ENCODE data around the gene SPATA16.

The SPATA16 gene

DNA sequence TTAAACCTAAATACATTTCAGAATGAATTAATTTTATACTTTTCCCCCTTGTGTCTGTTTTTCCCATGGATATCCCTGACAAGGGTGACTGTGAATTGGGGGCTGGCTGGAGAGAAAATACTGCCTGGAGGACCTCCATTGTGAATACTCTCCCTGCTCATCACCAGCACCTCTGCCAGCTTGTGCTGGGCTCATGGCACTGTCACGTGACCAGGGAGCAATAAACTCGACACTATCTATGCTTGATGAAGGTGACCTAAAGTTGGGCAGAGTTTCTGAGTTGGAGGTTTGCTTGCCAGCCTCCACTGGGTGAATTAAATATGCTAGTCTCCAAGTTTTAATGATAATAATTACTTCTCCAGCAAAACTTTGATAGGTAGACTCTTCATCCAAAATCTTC lies 189.5 kb downstream of the SPATA16 start:
- DNase-seq (ENCODE audit: low read depth): no peak

DNA sequence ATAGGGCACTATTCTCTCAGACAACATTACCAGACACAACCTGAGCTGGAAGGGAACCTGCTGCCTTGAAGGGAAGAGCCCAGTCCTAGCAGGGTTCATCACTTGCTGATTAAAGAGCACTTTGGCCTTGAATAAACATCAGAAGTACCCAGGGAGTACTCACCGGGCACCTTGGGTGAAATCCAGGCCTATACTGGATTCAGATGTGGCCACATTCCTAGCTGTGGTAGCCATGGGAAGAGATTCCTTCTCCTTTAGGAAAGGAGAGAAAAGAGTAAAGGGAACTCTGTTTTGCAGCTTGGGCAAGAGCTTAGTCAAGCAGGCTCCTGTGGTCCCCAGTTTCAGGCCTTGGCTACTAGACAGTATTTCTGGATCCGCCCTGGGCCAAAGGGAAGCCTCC lies 195.0 kb downstream of the SPATA16 start:
- DNase-seq (ENCODE audit: low read depth): no peak

DNA sequence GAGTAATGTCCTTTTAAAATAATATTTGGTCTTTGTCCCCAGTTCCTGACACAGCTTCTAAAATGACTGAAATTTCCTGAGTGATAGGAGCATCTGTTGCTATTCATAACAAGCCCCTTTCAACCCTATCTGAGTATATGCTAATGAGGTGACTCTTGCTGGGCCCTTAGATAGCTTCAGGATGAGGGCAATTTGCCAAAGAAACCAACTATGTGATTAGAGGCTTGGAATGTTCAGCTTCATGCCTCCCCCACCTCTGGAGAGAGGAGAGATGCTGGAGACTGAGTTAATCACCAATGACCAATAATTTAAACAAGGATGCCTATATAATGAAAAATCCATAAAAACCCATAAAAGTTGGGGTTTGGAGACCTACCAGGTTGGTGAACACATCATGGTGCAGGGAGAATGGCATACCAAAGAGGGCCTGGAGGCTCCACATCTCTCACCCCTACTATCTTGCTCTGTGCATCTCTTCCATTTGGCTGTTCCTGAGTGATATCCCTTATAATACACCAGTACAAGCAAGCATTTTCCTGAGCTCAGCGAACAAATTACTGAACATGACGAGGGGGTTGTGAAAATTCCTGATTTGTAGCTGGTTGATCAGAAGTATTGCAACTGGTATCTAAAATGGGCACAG lies 201.3 kb downstream of the SPATA16 start:
- no peak for DNase-seq (ENCODE audit: low read depth)

DNA sequence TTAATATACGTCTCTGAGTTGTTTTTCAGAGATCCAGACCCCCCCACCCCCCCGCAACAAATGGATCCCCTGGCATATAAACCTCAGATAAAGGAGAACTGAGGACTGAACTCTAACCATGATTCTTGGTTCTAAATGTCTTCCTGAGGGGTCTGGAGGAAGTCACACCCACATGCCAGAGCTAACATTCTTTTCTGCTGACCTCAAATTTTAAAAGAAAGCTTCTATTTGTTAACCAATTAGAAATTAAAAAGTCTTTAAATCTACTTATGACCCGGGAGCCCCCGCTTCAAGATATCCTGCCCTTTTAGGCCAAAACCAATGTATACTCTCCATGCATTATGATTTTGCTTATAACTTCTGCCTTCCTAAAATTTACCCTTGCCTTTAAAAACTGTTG lies 202.2 kb downstream of the SPATA16 start:
- no peak for DNase-seq (ENCODE audit: low read depth)

DNA sequence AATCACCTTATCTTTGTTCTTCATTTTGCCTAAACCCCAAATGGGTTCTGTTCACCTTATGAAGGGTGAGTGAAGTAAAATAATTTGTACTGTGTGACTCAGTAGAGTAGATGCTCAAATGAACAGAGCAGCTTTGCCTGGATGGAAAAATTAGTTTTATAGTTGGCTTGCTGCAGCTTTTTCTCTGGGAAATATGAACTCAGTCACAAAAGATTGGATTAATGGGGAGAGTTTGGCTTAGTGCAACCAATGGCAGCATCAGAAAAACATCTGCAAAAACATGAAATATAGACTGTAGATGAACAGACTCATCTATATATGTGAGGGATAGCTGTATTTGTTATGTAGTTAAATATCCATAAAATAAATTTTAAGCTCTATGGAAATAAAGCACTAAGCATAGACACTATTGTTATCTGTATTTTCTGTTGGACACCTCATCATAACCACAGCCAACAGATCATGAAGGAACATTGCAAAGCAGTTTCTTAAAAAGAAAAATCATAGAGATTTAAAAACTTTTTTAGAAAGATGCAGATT lies 209.2 kb downstream of the SPATA16 start:
- no peak for DNase-seq (ENCODE audit: low read depth)

DNA sequence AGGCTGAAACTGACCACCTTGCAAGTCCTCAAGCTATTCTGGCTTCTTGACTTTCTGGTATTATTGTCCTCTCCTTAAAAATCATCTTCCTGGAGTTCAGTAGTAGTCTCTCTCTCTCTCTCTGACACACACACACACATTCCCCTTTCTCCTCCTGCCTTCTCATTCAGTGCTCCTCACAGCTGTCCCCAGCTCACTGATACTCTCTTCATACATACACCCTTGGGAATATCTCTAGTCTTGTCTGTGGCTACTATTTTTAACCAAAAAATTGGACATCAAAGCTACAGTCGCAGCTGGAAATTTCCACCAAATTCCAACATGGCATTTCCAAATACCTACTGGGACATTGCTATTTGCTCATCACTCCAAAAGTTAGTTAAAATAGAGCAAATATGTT lies 211.6 kb downstream of the SPATA16 start:
- DNase-seq (ENCODE audit: low read depth): no peak

DNA sequence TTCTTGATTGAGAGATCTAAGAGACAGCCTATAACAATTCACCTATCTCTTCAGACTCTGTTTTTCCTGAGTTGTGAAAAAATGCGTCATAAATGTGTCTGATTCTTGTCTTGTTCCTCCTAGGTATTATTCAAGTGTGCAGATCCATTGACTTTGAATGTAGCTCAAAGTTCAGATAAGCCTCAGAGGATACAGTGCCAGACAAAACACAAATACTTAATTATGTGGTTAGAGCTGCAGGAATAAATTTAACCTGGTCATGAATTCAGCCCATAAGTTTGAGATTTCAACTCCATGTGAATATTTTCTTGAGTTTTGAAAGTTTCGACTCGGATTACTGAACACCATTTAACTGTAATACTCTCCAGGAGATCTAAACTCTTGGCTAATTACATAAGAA lies 216.5 kb downstream of the SPATA16 start:
- no peak for DNase-seq (ENCODE audit: low read depth)

DNA sequence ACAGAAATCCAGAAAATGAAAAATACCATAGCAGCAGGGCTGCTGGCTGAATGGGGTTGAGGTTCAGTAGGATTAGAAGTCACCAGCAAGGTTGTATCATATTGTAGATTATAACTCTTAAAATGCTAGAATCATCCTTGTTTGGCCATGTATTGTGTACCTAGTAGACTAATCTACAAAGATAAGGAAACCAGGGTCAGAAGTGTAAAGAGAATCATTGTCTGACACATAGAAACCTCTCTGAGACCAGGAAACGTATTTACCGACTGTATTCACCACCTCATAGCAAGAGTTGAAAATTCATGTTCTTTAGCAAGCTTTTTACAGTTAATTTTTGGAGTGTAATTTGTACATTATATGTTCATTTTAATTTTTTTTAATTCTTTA lies 221.7 kb downstream of the SPATA16 start:
- no peak for DNase-seq (ENCODE audit: low read depth)

DNA sequence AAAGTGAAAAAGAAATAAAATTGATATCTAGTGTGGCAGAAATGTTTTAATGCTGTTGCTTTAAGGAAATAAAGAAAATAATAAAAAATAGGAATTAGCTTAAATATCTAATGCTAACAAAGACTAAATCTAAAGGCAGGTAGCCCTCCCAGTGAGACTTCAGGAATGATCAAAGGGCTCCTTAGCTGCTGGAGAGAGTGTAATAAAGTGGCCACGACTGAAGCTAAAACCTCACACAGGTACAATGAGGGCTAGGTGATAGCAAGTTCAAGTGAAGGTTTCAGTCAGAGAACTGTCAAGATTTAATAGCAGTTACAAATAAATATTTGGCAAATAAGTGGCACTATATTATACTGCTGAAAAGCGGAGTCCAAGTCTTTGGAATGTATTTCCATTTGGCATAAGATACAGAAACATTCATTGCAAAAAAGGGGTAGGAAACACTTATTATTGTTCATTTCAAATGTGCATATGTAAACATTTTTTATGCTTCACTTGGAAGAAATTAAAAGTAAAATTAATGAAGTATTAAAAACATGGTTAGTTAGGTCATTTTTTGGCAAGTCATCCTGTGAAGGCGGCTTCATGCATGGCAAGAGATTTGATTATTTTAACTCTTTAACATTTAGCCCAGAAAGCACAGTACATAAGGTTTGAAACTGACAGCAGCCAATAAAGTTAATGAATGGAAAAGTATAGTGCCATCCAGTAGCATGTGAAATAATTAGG lies 222.3 kb downstream of the SPATA16 start:
- DNase-seq (ENCODE audit: low read depth): no peak

DNA sequence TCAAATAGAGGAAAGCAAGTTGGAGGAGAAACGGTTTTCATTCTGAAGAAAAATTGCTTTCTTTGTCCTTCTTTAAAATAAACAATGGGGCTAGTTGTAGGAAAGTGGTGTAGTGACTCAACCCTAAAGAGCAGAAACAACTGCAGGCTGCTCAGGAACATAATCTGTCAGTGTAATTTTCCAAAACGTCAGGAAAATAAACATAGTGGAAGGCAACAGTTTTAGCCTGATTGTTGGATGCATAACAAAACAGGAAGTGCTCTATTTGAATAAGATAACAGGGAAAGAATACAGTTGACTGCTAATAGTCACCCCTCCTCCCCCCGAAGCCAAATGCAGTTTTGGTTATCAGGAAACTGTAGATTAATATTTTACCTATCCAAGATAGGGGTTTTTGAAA lies 222.9 kb downstream of the SPATA16 start:
- DNase-seq (ENCODE audit: low read depth): peak; percentile 8

DNA sequence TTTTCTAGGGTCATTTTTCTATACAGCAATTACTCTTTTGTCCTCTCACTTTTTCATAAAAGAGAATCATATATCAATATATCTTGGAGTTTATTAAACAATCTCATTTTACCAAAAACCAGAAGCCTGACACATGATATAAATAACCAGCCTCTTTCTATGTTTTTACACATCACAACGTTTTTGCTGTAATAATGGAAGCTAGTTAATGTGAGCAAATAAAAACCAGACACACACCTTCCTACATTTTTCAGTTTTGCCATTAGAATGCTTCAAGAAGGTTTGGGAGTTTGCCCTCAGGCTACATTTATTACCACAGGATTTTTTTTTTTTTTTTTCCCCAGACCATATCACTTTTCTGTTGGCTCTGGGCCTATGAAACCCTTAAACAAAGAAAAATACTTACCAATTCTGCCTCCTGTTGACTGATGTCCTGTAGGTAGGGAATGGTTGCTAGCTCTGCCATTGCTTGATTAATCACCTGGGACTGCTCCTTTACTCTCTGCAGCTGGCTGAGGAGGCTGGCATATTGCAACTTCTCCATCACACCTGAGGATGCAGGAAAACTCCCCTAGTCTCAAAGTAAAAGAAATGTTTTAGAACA lies 225.0 kb downstream of the SPATA16 start:
- DNase-seq (ENCODE audit: low read depth): no peak

DNA sequence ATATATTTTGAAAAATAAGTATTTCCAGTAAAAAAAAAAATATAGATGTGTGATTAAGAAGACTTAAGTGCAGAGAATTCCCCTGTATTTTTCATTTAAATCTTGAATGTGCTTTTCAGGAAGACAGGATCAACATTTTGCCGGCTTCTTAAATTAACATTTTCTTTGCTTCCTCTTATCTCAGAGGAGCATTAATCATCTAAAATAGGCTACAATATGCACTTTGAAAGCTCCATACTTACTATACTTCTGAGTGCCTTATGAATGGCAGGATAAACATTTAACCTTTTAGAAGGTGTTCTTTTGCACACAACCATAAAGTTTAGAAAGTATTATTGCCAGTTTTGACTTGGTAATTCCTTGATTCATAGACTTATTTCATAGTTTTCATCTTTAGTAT lies 226.2 kb downstream of the SPATA16 start:
- DNase-seq (ENCODE audit: low read depth): no peak

DNA sequence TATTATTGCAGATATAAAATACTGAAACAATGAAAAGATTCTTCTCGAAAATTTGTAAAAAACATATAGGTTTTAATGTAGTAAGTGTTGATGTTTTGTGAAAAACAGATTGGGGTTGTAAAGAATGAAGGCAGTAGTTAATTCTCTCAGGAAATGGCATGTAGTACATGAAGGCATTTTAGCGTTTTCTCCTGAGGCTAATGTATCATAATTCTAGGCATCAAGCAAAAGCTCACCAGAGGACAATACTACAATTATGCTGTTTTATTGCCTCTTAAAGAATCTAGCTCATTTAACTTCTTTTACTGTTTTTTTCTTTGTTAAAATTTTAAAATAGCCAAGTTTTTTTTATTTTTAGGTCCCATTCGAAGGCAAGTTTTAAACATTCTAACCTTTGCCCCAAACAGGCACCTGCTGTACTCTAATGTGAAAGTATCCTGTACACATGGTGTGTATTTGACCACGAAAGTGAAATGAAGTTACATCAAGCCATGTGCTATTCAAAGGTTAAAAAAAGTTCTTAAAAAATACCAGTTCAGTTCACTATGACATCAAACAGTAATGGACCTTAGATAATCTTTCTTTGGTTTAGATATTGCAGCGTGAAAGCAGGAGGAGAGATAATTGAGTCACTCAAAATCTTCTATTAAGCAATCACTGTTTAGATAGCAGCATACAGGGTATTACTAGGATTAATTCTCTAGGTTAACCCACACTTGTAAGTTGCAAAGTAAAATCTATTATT lies 227.0 kb downstream of the SPATA16 start:
- no peak for DNase-seq (ENCODE audit: low read depth)

DNA sequence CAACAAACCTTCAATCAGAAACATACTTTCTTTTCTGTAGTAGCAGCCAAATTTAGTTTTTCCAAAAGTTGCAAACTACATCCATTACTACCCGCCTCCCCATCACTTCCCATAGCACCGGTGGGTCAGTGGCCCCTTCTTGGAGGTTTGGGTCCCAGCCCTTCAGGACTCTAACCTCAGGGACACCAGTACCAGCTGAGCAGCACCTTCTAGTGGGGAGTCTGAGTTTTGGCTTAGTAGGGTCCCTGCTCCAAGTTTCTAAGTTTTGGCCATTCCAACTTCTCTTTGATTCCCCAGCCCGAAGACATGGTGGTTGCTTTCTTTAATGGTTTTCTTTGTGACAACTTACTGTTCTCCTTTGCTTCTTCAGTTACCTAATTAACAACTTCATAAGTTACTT lies 229.9 kb downstream of the SPATA16 start:
- DNase-seq (ENCODE audit: low read depth): no peak

DNA sequence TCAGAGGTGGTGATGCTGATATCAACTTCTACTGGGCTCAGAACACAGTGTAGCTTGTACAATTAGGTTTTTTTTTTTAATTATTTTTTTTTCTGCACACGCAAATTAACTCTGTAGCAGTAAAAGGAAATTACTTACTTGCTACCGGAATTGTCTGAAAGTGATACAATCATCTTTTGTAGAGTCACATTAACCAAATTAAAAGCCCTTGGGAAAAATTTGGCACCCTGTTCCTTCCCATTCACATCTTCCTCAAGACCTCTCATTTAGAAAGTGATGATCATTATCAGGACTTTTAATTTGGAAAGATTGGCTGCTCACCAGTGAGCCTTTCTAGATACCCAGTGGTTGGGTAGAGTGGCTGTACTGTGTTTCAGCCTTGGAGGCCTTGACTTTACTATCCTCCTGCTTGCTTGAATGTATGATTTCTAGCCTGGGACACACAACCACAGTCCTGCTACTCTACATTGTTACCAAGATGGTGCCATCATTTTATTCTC lies 232.2 kb downstream of the SPATA16 start:
- DNase-seq (ENCODE audit: low read depth): no peak

DNA sequence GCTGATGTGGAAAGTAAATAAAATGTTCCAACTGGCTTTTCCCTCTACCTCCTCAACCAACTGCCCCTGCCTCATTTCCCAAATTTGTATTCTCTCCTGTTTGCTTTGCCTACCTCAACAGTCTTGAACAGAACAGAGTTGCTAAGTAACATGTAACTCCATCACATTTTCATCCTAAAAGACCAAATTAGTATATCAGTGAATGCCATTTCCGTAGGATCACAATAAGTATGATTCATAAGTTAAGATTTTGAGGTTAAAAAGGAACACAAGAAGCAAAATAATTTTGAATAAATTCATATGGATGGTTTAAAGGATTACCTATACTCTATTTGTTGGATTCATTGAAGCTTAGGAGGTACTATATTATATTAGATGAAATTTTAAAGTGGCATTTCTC lies 235.6 kb downstream of the SPATA16 start:
- DNase-seq (ENCODE audit: low read depth): no peak

DNA sequence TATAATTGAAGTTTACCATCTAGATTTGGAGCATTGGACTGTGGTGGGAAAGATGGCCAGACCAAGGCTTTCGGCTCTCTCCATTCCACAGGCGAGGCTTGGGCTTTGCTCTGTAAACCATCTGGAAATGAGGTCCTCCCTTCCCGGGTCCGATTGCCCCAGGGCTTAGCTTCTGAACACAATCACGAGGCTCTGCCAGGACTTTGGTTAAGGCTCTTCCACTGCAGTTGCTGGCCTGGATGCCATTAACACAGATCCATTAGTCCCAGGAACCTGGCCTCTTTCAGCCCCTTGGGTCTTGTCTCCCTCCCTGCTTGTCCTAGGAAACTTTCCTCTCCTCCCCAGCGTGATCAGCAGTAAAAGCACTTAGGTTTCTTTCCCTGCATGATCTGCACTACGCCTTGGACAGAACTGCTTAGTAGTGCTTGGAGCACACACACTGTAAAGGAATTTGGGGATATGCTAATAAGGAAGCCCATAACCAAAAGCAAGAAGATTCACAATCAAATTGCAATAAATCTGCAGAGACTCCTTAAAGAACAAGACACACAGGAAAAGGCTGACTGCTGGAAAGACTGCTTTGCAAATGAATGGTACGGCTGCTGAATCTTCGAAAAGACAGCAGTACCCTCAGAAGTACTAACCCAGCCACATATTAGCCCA lies 236.2 kb downstream of the SPATA16 start:
- DNase-seq (ENCODE audit: low read depth): no peak

DNA sequence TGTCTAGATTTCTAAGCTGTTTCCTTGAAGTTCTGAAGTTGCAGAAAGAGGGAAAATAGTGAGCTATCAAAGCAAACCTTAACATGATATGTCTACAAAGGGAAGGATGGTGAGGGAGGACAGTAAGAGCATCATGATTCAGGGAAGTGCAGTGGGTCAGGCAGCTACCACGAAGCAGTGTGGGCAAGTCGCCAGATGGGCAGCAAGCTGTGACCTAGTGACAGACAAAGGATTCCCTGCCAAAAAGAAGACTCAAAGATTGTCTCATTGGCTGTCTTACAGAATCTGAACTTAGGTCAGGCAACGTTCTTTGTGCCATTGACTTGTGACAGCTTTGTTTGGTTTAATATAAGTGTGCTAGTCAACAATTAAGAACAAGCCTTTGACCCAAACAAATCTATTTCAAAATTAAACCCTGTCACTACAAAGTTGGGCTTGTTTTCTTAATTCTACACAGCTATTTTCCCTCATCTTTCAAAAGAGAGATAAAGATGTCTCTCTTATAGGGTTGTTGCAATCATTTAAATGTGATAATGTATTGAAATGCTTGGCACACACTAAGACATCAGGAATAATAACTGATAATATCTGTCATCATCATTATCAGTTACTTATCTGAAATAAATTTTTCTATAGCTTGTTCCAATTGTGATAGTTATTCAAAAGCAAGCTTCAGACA lies 237.3 kb downstream of the SPATA16 start:
- no peak for DNase-seq (ENCODE audit: low read depth)

DNA sequence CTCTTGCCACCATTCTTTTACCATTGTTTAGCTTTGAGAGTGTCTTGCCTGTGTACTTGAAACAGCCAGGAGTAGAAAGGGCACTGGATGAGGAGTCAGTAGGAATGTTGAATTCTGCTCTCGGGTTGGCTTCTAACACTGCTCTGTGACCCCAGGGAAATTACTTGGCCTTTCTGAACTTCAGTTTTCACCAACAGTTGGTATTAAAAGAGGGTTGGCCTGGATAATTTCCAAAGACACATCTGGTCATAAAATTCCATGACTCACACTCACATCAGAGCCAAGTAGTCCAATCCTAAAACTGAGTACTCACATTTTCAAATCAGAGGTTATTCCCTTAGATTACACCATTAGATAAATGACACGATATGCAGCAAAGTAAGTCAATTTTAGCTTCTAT lies 248.9 kb downstream of the SPATA16 start:
- peak; percentile 80 for DNase-seq (ENCODE audit: low read depth)

DNA sequence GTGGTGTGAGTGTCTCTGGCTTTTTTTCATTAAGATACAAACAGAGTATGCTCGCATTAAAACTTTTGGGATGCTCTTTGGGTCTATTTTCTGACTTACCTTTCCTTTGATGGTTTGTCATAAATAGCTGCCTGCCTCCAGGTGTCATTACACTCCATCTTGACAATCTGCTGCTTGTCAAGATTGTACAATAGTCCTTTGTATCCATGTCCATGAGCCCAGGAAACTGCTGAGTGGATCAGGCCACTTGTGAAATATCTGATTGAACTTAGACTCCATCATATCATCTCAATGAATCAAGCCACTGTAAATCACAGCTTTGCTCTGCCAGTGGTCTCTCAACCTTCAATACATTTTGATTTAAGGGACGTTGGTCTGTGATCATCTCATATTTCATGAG lies 255.3 kb downstream of the SPATA16 start:
- no peak for DNase-seq (ENCODE audit: low read depth)

DNA sequence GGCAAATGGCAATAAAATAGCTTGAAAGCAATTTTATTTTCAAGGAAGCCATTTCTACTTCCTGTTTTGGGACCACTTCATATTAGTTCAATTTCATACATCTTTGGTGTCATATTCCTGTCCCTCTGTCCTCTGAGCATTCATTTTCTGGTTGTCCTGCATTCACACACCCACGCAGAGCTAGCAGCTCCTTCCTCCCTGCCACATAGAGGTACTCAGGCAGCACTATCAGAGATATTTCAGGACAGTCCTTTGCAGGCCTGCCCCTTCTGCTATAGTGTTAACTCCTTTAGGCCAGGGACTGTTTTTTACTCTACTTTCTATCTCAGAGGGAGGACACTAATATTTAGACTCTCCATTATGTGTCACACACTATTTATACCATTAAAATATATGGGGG lies 258.5 kb downstream of the SPATA16 start:
- no peak for DNase-seq (ENCODE audit: low read depth)

Measured in fibroblast of the conjunctiva (primary cell).